Mononuclear cell (primary cell): ENCODE data around the gene MACROD1. TPM values are rescaled to one million over a fixed set of nuclear protein-coding genes. Genes with fewer than 3 reads are reported as not detected.

ENCODE experiments used
- H3K27me3 ChIP-seq: 2 replicates; pipeline ENCODE4 v1.6.0; 2011; ENCODE audit warnings: low read length, control low read depth; ENCODE audit not compliant: insufficient read depth
- H3K4me1 ChIP-seq: 2 replicates; pipeline ENCODE4 v1.5.1; 2011; ENCODE audit warnings: mild to moderate bottlenecking, low read length, control low read depth; ENCODE audit not compliant: insufficient read depth
- H3K4me3 ChIP-seq: 2 replicates; pipeline ENCODE4 v1.5.1; 2011; ENCODE audit warnings: mild to moderate bottlenecking, low read length, moderate library complexity
- H3K9me3 ChIP-seq: 2 replicates; pipeline ENCODE4 v1.5.1; 2011; ENCODE audit warnings: low read depth, mild to moderate bottlenecking, control low read depth, low read length
- total RNA-seq: library from RNA; depleted of rRNA; stranded (reverse); fragments of >200 nt; gene quantifications from one replicate; pipeline ENCODE4 v1.2.3, GENCODE V29; 2012

MACROD1 gene
- total RNA-seq, 1 donor, result 4.0 TPM

GRCh38 chr11:64007160-64007628 lies 158.7 kb downstream of the MACROD1 start:
- peak overlapping the region; percentile 14 for H3K4me3 ChIP-seq
- H3K9me3 ChIP-seq, result no peaks in the 10 kb centered on the region
- peaks cover 12% of the 10 kb centered on the region for H3K4me1 ChIP-seq
- peaks cover 5% of the 10 kb centered on the region for H3K27me3 ChIP-seq

GRCh38 chr11:64006398-64006797 lies 159.5 kb downstream of the MACROD1 start:
- Histone ChIP-seq H3K27me3 (peaks cover 8% of the 10 kb centered on the region), H3K9me3 (no peaks in the 10 kb centered on the region), H3K4me3 (no peak overlapping the region), H3K4me1 (peaks cover 12% of the 10 kb centered on the region)

GRCh38 chr11:64005691-64006090 lies 160.2 kb downstream of the MACROD1 start:
- H3K27me3 ChIP-seq, result peaks cover 15% of the 10 kb centered on the region

GRCh38 chr11:64004590-64004984 lies 161.3 kb downstream of the MACROD1 start:
- H3K27me3 ChIP-seq, result peaks cover 15% of the 10 kb centered on the region
- H3K9me3 ChIP-seq, result no peaks in the 10 kb centered on the region
- H3K4me3 ChIP-seq, result no peak overlapping the region
- H3K4me1 ChIP-seq, result peaks cover 25% of the 10 kb centered on the region

More at GRCh38 chr11:64005691-64006090, 160.2 kb downstream of the MACROD1 start:
- H3K4me3 ChIP-seq, result no peak overlapping the region
- H3K4me1 ChIP-seq, result peaks cover 16% of the 10 kb centered on the region
- no peaks in the 10 kb centered on the region for H3K9me3 ChIP-seq

GRCh38 chr11:64003807-64004589 lies 161.9 kb downstream of the MACROD1 start:
- Histone ChIP-seq H3K4me3 (no peak overlapping the region), H3K27me3 (peaks cover 15% of the 10 kb centered on the region), H3K4me1 (peaks cover 30% of the 10 kb centered on the region), H3K9me3 (no peaks in the 10 kb centered on the region)

- peaks cover 13% of the 10 kb centered on the region for H3K27me3 ChIP-seq
- H3K4me1 ChIP-seq, result peaks cover 24% of the 10 kb centered on the region
- H3K9me3 ChIP-seq, result no peaks in the 10 kb centered on the region
- H3K4me3 ChIP-seq, result no peak overlapping the region
Measured at GRCh38 chr11:64001484-64002420, 164.2 kb downstream of the MACROD1 start.

GRCh38 chr11:64000740-64001483 lies 165.0 kb downstream of the MACROD1 start:
- H3K27me3 ChIP-seq, result peaks cover 10% of the 10 kb centered on the region
- H3K4me3 ChIP-seq, result no peak overlapping the region
- H3K9me3 ChIP-seq, result no peaks in the 10 kb centered on the region
- peaks cover 24% of the 10 kb centered on the region for H3K4me1 ChIP-seq

- Histone ChIP-seq H3K27me3 (peaks cover 10% of the 10 kb centered on the region), H3K9me3 (no peaks in the 10 kb centered on the region), H3K4me1 (peaks cover 24% of the 10 kb centered on the region), H3K4me3 (no peak overlapping the region)
Measured at GRCh38 chr11:64000026-64000739, 165.7 kb downstream of the MACROD1 start.

GRCh38 chr11:63999349-64000025 lies 166.4 kb downstream of the MACROD1 start:
- Histone ChIP-seq H3K4me3 (no peak overlapping the region), H3K4me1 (peaks cover 24% of the 10 kb centered on the region), H3K9me3 (no peaks in the 10 kb centered on the region), H3K27me3 (peaks cover 10% of the 10 kb centered on the region)

- Histone ChIP-seq H3K4me3 (no peak overlapping the region), H3K4me1 (peaks cover 27% of the 10 kb centered on the region), H3K27me3 (peaks cover 10% of the 10 kb centered on the region), H3K9me3 (no peaks in the 10 kb centered on the region)
Measured at GRCh38 chr11:63998558-63999348, 167.2 kb downstream of the MACROD1 start.

- Histone ChIP-seq H3K27me3 (peaks cover 10% of the 10 kb centered on the region), H3K4me3 (no peak overlapping the region), H3K9me3 (no peaks in the 10 kb centered on the region), H3K4me1 (peaks cover 29% of the 10 kb centered on the region)
Measured at GRCh38 chr11:63997801-63998337, 168.0 kb downstream of the MACROD1 start.

- Histone ChIP-seq H3K27me3 (peaks cover 10% of the 10 kb centered on the region), H3K4me1 (peaks cover 29% of the 10 kb centered on the region), H3K9me3 (no peaks in the 10 kb centered on the region), H3K4me3 (no peak overlapping the region)
Measured at GRCh38 chr11:63997104-63997700, 168.7 kb downstream of the MACROD1 start.
